H1 (cell line): Measurements from ENCODE around the gene LRPAP1. TPM values are rescaled to one million over a fixed set of nuclear protein-coding genes. Genes with fewer than 3 reads are reported as not detected.
"Not testable (repeated sequence)": the region's sequence is repeated elsewhere in the genome, so short reads cannot be mapped to it uniquely, and the experiment has no call there.

Experiments
- CTCF ChIA-PET: fragments of 300-600 bp; sonication (Branson Sonifier 250); formaldehyde crosslinking; loops from one replicate; lab custom pipeline; 2021; ENCODE audit not compliant: partially characterized antibody; lab: Charles Lee
- POLR2A ChIA-PET: fragments of 300-600 bp; sonication (Branson Sonifier 250); formaldehyde crosslinking; loops from one replicate; lab custom pipeline; 2021; ENCODE audit warnings: inconsistent platforms; ENCODE audit not compliant: partially characterized antibody; lab: Charles Lee
- DNase-seq, 2 experiments: peaks; one replicate each; pipeline versions ENCODE4 v3.0.0 to v3.0.0-alpha.2; 2010 to 2022; ENCODE audit warnings: low spot score in 2 of 2, low read depth in 1 of 2, mixed read lengths in 1 of 2
- FAIRE-seq: peaks from 2 replicates; lab custom pipeline; 2011; peaks lifted over from hg19 to GRCh38; lab: Jason Lieb, UNC
- H2AFZ ChIP-seq: 2 replicates; pipeline ENCODE4 v1.8.1; 2012; ENCODE audit warnings: low read length, inconsistent platforms
- H2AK5ac ChIP-seq: 2 replicates; pipeline ENCODE4 v1.6.1; 2013; ENCODE audit warnings: low read depth, low read length
- H2BK120ac ChIP-seq: replicated peaks from 2 replicates; pipeline ENCODE3; 2013; ENCODE audit warnings: low read depth, low read length, inconsistent platforms
- H2BK12ac ChIP-seq: 2 replicates; pipeline ENCODE4 v1.6.1; 2013; ENCODE audit warnings: low read depth, low read length
- H2BK15ac ChIP-seq: 2 replicates; pipeline ENCODE4 v1.6.1; 2013; ENCODE audit warnings: low read length
- H2BK20ac ChIP-seq: 2 replicates; pipeline ENCODE4 v1.6.1; 2013; ENCODE audit warnings: low read length
- H2BK5ac ChIP-seq: 2 replicates; pipeline ENCODE4 v1.6.1; 2013; ENCODE audit warnings: low read depth, low read length
- H3K14ac ChIP-seq: 2 replicates; pipeline ENCODE4 v1.6.1; 2013; ENCODE audit warnings: inconsistent platforms; ENCODE audit not compliant: insufficient read length
- H3K18ac ChIP-seq: 2 replicates; pipeline ENCODE4 v1.6.1; 2013; ENCODE audit warnings: low read length; ENCODE audit errors: extremely low read depth
- H3K23ac ChIP-seq: 2 replicates; pipeline ENCODE4 v1.6.1; 2013; ENCODE audit warnings: inconsistent platforms; ENCODE audit not compliant: insufficient read length
- H3K23me2 ChIP-seq: 2 replicates; pipeline ENCODE4 v1.6.1; 2013; ENCODE audit warnings: low read depth, low read length
- H3K27ac ChIP-seq: 2 replicates; pipeline ENCODE4 v1.6.1; 2011; ENCODE audit warnings: low read depth, low read length, inconsistent platforms
- H3K27me3 ChIP-seq, 4 experiments: replicated peaks in 1 of 4; 1 replicate in 1 of 4; 2 replicates in 3 of 4; pipeline versions ENCODE4 v1.6.1 to v1.8.1; 2011 to 2013; ENCODE audit warnings: low read length in 3 of 4, mild to moderate bottlenecking in 3 of 4, inconsistent platforms in 2 of 4, mixed read lengths in 2 of 4, moderate library complexity in 1 of 4; ENCODE audit not compliant: control insufficient read depth in 3 of 4, insufficient read depth in 3 of 4; ENCODE audit errors: extremely low read depth in 1 of 4
- H3K36me3 ChIP-seq, 4 experiments: 2 replicates each; pipeline versions ENCODE4 v1.6.1 to v1.8.1; 2011 to 2013; ENCODE audit warnings: mild to moderate bottlenecking in 4 of 4, low read length in 3 of 4, moderate library complexity in 2 of 4, control low read depth in 1 of 4, inconsistent platforms in 1 of 4; ENCODE audit not compliant: insufficient read depth in 4 of 4, control insufficient read depth in 2 of 4
- H3K4ac ChIP-seq: replicated peaks from 2 replicates; pipeline ENCODE3; 2013; ENCODE audit warnings: low read length, low read depth, mixed read lengths, inconsistent platforms; ENCODE audit not compliant: insufficient read length
- H3K4me1 ChIP-seq, 4 experiments: replicated peaks in 1 of 4; 1 replicate in 1 of 4; 2 replicates in 3 of 4; pipeline versions ENCODE4 v1.6.1 to v1.8.1; 2011 to 2013; ENCODE audit warnings: low read length in 3 of 4, inconsistent platforms in 2 of 4, mixed read lengths in 1 of 4; ENCODE audit not compliant: insufficient read depth in 4 of 4, control insufficient read depth in 3 of 4
- H3K4me2 ChIP-seq, 2 experiments: 2 replicates each; pipeline versions ENCODE4 v1.6.1 to v1.8.1; 2011 to 2013; ENCODE audit warnings: low read depth in 2 of 2, low read length in 2 of 2, control low read depth in 1 of 2, inconsistent platforms in 1 of 2, mild to moderate bottlenecking in 1 of 2; ENCODE audit not compliant: insufficient read depth in 1 of 2
- H3K4me3 ChIP-seq, 4 experiments: fragments of 200-600, 300-600 bp in 1 of 4; sonication (generic), shearing (Covaris generic), sonication (Bioruptor Twin) in 1 of 4; 2 replicates each; pipeline versions ENCODE4 v1.5.1 to v1.8.1; 2011 to 2016; ENCODE audit warnings: low read length in 4 of 4, low read depth in 3 of 4, control low read depth in 2 of 4, inconsistent platforms in 2 of 4, mild to moderate bottlenecking in 2 of 4, mixed read lengths in 1 of 4, moderate library complexity in 1 of 4; ENCODE audit not compliant: insufficient read depth in 2 of 4; ENCODE audit errors: extremely low read depth in 1 of 4
- H3K56ac ChIP-seq: replicated peaks from 2 replicates; pipeline ENCODE3; 2013; ENCODE audit warnings: low read depth, mild to moderate bottlenecking, mixed read lengths, low read length, inconsistent platforms; ENCODE audit not compliant: insufficient read length
- H3K79me1 ChIP-seq: 2 replicates; pipeline ENCODE4 v1.6.1; 2013; ENCODE audit warnings: low read depth, low read length, control low read depth
- H3K79me2 ChIP-seq, 2 experiments: 2 replicates each; pipeline versions ENCODE4 v1.6.1 to v1.8.1; 2012 to 2013; ENCODE audit warnings: low read length in 2 of 2, mild to moderate bottlenecking in 2 of 2, inconsistent platforms in 1 of 2; ENCODE audit not compliant: insufficient read depth in 2 of 2, control insufficient read depth in 1 of 2
- H3K9ac ChIP-seq, 4 experiments: replicated peaks in 1 of 4; 1 replicate in 1 of 4; 2 replicates in 3 of 4; pipeline versions ENCODE4 v1.6.1 to v1.8.1; 2011 to 2013; ENCODE audit warnings: low read depth in 3 of 4, low read length in 3 of 4, control low read depth in 2 of 4, mild to moderate bottlenecking in 2 of 4, moderate library complexity in 2 of 4, inconsistent platforms in 1 of 4; ENCODE audit errors: extremely low read depth in 1 of 4
- H3K9me3 ChIP-seq, 2 experiments: 2 replicates each; pipeline versions ENCODE4 v1.6.1 to v1.8.1; 2012 to 2013; ENCODE audit warnings: mild to moderate bottlenecking in 2 of 2, moderate library complexity in 2 of 2, control low read depth in 1 of 2, inconsistent platforms in 1 of 2, low read depth in 1 of 2, low read length in 1 of 2, mixed read lengths in 1 of 2; ENCODE audit not compliant: insufficient read depth in 2 of 2
- H4K20me1 ChIP-seq, 2 experiments: replicated peaks in 1 of 2; 2 replicates each; pipeline versions ENCODE3 to v1.8.1; 2011 to 2013; ENCODE audit warnings: inconsistent platforms in 2 of 2, low read length in 2 of 2, mild to moderate bottlenecking in 1 of 2; ENCODE audit not compliant: insufficient read depth in 2 of 2, control insufficient read depth in 1 of 2
- H4K5ac ChIP-seq: 2 replicates; pipeline ENCODE4 v1.6.1; 2013; ENCODE audit warnings: low read length, low read depth, mixed read lengths, inconsistent platforms; ENCODE audit not compliant: insufficient read length
- H4K8ac ChIP-seq: 2 replicates; pipeline ENCODE4 v1.8.0; 2013; ENCODE audit warnings: mild to moderate bottlenecking, moderate library complexity, low read length, inconsistent platforms; ENCODE audit not compliant: insufficient read depth; ENCODE audit errors: extremely low read depth
- H4K91ac ChIP-seq: replicated peaks from 2 replicates; pipeline ENCODE3; 2013; ENCODE audit warnings: low read length, mixed read lengths, inconsistent platforms; ENCODE audit not compliant: insufficient read length
- WGBS, 2 experiments: shearing (Covaris generic) in 1 of 2; methylation state at CpG; one replicate each; pipeline versions ENCODE4 v1.1.6 to v1.1.7; 2013 to 2015; ENCODE audit warnings: low lambda C conversion rate in 2 of 2, mixed read lengths in 2 of 2, inconsistent platforms in 1 of 2, low coverage in 1 of 2, missing lambda C conversion rate in 1 of 2; ENCODE audit not compliant: insufficient replicate concordance in 2 of 2, insufficient coverage in 1 of 2, insufficient read length in 1 of 2; ENCODE audit errors: extremely low coverage in 1 of 2, missing lambda C conversion rate in 1 of 2; 5-methylcytosine and 5-hydroxymethylcytosine counted together
- polyA plus RNA-seq, 7 experiments: library from polyadenylated mRNA; depleted of rRNA in 3 of 7; stranded (reverse) in 5 of 7; unstranded in 2 of 7; fragments of >200 nt in 5 of 7; fragments of 200-250 nt in 2 of 7; gene quantifications; 1 replicate in 5 of 7; 2 replicates in 1 of 7; 4 replicates in 1 of 7; pipeline versions ENCODE4 v1.2.1 to v1.2.3, GENCODE V29; 2011 to 2013; ENCODE audit warnings: missing spikeins in 2 of 7, mixed read lengths in 2 of 7
- total RNA-seq: library from RNA; stranded (reverse); fragmentation: NEBNext Ultra II Directional; extraction: Animal tissue kit (Norgen Biotek cat#: 25700); gene quantifications from 2 replicates; pipeline ENCODE4 v1.2.1, GENCODE V29; 2021

Gene LRPAP1
- total and polyA plus RNA-seq, 2 of the 8 experiments (the other 6 are each of a cell fraction or from before 2014, with no cell fraction given), result 31.1 to 101 TPM

DNA sequence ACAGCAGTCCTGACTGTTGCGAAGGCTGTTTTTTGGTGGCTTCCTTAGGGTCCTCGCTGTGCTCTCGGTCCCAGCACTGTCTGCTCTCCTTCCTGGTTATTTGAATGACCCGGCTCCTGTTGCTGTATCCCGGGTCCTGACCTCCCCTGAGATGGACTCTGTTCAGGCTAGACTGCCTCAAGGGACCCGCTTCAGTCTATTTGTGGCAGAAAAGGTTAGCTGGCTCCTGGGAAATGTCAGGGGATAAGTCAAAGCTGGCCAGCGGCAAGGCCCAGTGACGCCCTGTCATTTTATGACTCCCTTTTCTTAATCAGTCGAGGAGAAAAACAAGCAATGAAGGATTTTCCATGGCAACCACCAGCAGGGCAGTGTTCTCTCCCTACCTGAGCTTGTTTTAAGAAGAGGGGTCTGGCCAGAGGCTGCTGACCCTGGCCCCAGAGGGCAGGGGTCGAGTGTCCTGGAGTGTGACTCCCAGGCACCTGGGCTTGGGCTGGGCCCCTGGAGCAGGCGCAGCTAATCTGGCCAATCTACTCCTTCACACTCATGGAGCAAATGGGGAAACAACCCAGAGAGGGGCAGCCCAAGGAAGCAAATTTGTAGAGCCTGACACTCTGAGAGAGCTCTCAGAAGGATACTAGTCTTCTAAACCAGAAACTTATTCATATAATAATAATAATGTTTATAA is 45.1 kb upstream of the LRPAP1 start:
- H3K23ac ChIP-seq, FAIRE-seq, H4K5ac ChIP-seq, H3K14ac ChIP-seq, H2BK120ac ChIP-seq, H2AFZ ChIP-seq, H3K4ac ChIP-seq, H4K20me1 ChIP-seq, H3K56ac ChIP-seq, H2BK15ac ChIP-seq, H2AK5ac ChIP-seq, H3K4me1 ChIP-seq, H3K4me2 ChIP-seq, DNase-seq, H3K27me3 ChIP-seq, H3K79me1 ChIP-seq, H3K9me3 ChIP-seq, H3K4me3 ChIP-seq, H4K91ac ChIP-seq, H3K79me2 ChIP-seq, H3K27ac ChIP-seq, H3K18ac ChIP-seq, H2BK20ac ChIP-seq, H3K36me3 ChIP-seq, H2BK12ac ChIP-seq, H3K9ac ChIP-seq, H3K23me2 ChIP-seq, H4K8ac ChIP-seq, POLR2A ChIA-PET, H2BK5ac ChIP-seq: not testable (repeated sequence)
- CTCF ChIA-PET, result interaction anchor here (0.6 kb wide), 1 partner anchor 367 kb away, joined by 3 read pairs; no protein-coding TSS in a partner anchor
- WGBS, 2 experiments, result 92% methylated on average over 10 of the region's 11 CpGs; no CpG with 5 or more reads in 1 of the 2 experiments
